Stimulated activated CD8-positive, alpha-beta memory T cell treated with anti-CD3 and anti-CD28 coated beads, Interleukin-4, amount 100 ng/mL, for 24 hours (primary cell): ENCODE results near the gene SPDYC.
A peak's percentile ranks its signal among the peaks of the same experiment; 100 is the strongest.
"Not testable (repeated sequence)": the region's sequence is repeated elsewhere in the genome, so short reads cannot be mapped to it uniquely, and the experiment has no call there.

Source experiments
- DNase-seq: peaks from one replicate; pipeline ENCODE4 v3.0.0-alpha.2; 2020; ENCODE audit warnings: low read depth

The SPDYC gene

GRCh38 chr11:65134240-65134951 is 35.6 kb upstream of the SPDYC start, which contains the start of gene SYVN1:
SYVN1 (minus strand) TSS chr11:65134519; CDS start chr11:65133601, 918 bp downstream.
- peak; percentile 86 for DNase-seq

- peak; percentile 63 for DNase-seq
Measured at GRCh38 chr11:65134952-65135632, 34.9 kb upstream of the SPDYC start.

- no peak for DNase-seq
Measured at GRCh38 chr11:65135633-65136145, 34.3 kb upstream of the SPDYC start.

GRCh38 chr11:65136515-65137096 is 33.4 kb upstream of the SPDYC start:
- no peak for DNase-seq

- DNase-seq = no peak
Measured at GRCh38 chr11:65141896-65142494, 28.0 kb upstream of the SPDYC start.

GRCh38 chr11:65147352-65148075 is 22.5 kb upstream of the SPDYC start:
- DNase-seq = no peak

GRCh38 chr11:65148657-65149056 is 21.4 kb upstream of the SPDYC start:
- DNase-seq = no peak

- DNase-seq = not testable (repeated sequence)
Measured at GRCh38 chr11:65150131-65150508, 19.9 kb upstream of the SPDYC start.

DNA sequence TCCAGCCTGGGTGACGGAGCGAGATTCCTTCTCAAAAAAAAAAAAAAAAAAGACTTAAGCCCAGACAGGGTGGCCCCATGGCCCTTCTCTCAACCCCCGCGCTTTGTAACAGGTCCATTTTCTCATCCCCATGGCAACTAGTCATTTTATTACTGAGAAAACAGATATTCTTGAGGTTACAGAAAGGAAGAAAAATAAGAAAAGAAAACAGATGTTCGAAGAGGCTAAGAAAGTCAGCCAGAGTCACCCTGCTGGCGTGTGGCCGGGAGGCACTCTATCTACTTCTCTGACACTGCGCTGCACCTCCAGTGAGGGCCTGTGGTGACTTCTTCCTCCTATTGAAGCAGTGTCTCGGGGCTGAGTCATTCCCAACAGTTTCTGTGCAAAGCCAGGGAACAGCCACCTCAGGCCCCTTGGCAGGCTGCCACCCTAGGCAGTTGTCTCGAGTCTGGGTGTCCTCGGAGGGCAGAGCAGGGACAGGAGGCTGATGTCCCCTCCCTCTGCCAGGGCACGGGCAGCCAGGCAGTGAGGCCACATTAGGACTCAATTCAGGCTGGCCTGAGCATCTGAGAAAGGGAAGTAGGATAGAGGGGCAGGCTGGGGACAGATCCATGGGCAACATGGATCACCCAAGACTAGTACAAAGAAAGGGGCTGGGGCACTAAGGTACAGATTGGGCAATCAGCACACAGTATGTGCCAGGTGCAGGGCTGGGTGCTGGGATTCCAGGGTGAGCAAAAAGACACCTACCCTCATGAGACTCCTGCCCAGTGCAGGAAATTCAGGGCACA is 19.3 kb upstream of the SPDYC start:
- DNase-seq = no peak

DNA sequence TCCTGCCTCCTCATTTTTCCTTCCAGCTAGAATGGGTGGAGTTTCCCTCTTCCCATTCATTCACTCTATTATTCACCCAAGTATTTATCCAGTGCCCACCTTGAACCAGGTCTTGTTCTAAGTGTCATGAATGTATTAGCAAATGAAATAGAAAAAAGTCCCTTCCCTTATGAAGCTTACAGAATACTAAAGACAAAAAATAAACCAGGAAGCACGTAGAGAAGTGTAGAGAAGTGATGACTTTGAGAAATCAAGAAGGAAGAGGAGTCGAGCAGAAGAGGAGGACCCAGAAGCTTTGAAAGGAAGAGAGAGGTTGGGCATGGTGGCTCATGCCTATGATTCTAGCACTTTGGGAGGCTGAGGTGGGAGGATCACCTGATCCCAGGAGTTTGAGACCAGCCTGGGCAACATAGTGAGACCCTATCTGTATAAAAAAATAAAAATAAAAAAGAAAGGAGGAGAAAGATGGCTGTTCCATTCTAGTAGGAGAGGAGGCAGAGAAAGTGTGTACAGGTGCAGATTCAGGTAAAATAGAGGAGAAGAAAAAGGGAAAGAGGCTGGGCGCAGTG is 18.6 kb upstream of the SPDYC start:
- DNase-seq = no peak

GRCh38 chr11:65152122-65152521 is 17.9 kb upstream of the SPDYC start:
- no peak for DNase-seq

- no peak for DNase-seq
Measured at GRCh38 chr11:65156256-65156655, 13.8 kb upstream of the SPDYC start.

DNA sequence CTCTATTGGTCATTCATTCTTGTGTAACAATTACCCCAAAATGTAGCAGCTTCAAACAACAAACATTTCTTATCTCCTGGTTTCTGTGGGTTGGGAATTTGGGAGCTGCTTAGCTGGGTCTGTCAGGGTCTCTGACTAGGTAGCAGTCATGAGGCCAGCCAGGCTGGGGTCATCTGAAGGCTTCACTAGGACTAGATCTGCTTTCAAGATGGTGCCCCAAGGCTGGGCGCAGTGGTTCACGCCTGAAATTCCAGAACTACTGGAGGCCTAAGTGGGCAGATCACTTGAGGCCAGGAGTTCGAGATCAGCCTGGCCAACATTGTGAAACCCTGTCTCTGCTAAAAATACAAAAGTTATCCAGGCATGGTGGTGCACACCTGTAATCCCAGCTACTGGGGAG is 13.1 kb upstream of the SPDYC start:
- no peak for DNase-seq

DNA sequence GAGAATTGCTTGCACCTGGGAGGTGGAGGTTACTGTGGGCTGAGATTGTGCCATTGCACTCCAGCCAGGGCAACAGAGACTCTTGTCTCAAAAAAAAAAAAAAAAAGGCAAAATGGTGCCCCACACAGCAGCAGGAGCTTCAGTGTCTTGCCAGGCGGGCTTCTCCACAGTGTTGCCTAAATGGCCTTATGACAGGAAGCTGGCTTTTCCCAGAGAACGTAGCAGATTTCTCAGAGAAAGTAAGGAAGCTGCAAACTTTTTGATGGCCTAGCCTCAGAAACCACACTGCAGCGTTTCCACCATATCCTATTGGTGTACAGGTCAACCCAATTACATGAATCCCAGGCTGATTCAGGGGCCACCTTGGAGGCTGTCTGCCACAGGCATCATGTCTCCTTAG is 12.7 kb upstream of the SPDYC start:
- DNase-seq = no peak

DNA sequence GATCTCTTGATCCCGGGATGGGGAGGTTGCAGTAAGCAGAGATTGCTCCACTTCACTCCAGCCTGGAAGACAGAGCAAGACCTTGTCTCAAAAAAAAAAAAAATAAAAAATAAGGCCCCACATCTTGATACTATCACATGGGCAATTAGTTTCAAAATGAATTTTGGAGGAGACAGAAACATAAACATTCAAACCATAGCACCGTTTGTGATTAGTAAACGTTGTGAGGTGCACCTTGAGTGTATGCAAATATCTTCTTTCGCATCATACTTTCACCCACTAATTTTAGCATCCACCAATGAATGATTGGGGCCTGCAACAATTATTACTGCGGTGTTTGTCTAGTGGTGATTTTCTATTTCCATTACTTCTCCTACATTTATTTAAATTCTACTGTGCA is 11.0 kb upstream of the SPDYC start:
- no peak for DNase-seq

DNA sequence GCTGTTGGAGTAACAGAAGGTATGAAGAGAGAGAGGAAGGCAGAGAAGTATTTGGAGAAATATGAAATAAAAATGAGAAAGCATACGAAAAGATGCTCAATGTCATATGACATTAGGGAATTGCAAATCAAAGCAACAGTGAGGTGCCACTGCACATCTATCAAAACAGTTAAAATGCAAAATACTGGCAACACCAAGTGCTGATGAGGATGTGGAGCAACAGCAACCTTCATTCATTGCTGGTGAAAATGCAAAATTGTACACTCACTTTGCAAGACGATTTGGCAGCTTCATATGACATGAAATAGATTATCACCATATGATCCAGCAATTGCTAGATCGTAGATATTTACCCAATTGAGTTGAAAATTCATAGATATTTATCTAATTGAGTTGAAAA is 9.4 kb upstream of the SPDYC start:
- DNase-seq = no peak

GRCh38 chr11:65163684-65164083 is 6.3 kb upstream of the SPDYC start:
- DNase-seq = no peak

GRCh38 chr11:65165410-65166317 is 4.4 kb upstream of the SPDYC start:
- no peak for DNase-seq

- no peak for DNase-seq
Measured at GRCh38 chr11:65166893-65167292, 3.1 kb upstream of the SPDYC start.

- DNase-seq = no peak
Measured at GRCh38 chr11:65167656-65168055, 2.4 kb upstream of the SPDYC start.
